ENCODE measurements around the gene CST9. TPM values are rescaled to one million over a fixed set of nuclear protein-coding genes. Genes with fewer than 3 reads are reported as not detected.

Gene CST9
- total and polyA plus RNA-seq, 2 of the 13 experiments (the other 11 are each of a cell fraction or from before 2014, with no cell fraction given) = 0.07 TPM; not detected in 1

GRCh38 chr20:23629542-23630391 is 24.1 kb upstream of the CST9 start (continued):
- TF ChIP-seq REST (IDR thresholded peaks at IDR 0.05; ENCODE audit: borderline replicate concordance in 1 of 2, low read depth in 1 of 2, low read length in 2 of 2) = no peak
- no peak for TF ChIP-seq ZNF343 (CRISPR knock-in tag; IDR thresholded peaks at IDR 0.05)
- no peak for TF ChIP-seq ZNF816 (CRISPR knock-in tag; IDR thresholded peaks at IDR 0.05; ENCODE audit: borderline replicate concordance)
- no peak for TF ChIP-seq KDM5A (IDR thresholded peaks at IDR 0.05; ENCODE audit: borderline replicate concordance, low read length)
- no peak for TF ChIP-seq ZNF253 (CRISPR knock-in tag; IDR thresholded peaks at IDR 0.05; ENCODE audit: borderline replicate concordance)
- TF ChIP-seq ZNF235 (CRISPR knock-in tag; IDR thresholded peaks at IDR 0.05; ENCODE audit: borderline replicate concordance) = no peak
- no peak; the same call in 1 of the 2 replicates for TF ChIP-seq ZNF788 (CRISPR knock-in tag; IDR thresholded peaks at IDR 0.05; ENCODE audit: borderline replicate concordance)
- no peak; the same call in 1 of the 2 replicates for TF ChIP-seq ZFY (CRISPR knock-in tag; IDR thresholded peaks at IDR 0.05)
- peak; percentile 32; the same call in 1 of the 2 replicates for TF ChIP-seq SOX13 (IDR thresholded peaks at IDR 0.05)
- peak in 1 of 2 experiments; percentile 52; a peak in 1 of 4 replicates for TF ChIP-seq SOX13 (CRISPR knock-in tag; conservative IDR thresholded peaks at IDR 0.05 in 1 of 2, IDR thresholded peaks at IDR 0.05 in 1 of 2)
- TF ChIP-seq NR3C1 (CRISPR knock-in tag; IDR thresholded peaks at IDR 0.05) = no peak
- peak; percentile 27; the same call in 1 of the 2 replicates for TF ChIP-seq ZNF274 (CRISPR knock-in tag; IDR thresholded peaks at IDR 0.05)
- TF ChIP-seq SRSF4 (IDR thresholded peaks at IDR 0.05; ENCODE audit: low read depth, low read length, poor library complexity, severe bottlenecking) = no peak
- TF ChIP-seq U2AF2 (IDR thresholded peaks at IDR 0.05; ENCODE audit: low read depth, low read length) = no peak
- no peak for TF ChIP-seq ATM (IDR thresholded peaks at IDR 0.05; ENCODE audit: borderline replicate concordance)
- no peak for TF ChIP-seq ZFP90 (CRISPR knock-in tag; IDR thresholded peaks at IDR 0.05; ENCODE audit: borderline replicate concordance)
- TF ChIP-seq, protein P1, sequence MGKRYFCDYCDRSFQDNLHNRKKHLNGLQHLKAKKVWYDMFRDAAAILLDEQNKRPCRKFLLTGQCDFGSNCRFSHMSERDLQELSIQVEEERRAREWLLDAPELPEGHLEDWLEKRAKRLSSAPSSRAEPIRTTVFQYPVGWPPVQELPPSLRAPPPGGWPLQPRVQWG (CRISPR knock-in tag; IDR thresholded peaks at IDR 0.05; ENCODE audit: borderline replicate concordance, low read depth) = no peak
- TF ChIP-seq PLSCR1 (CRISPR knock-in tag; IDR thresholded peaks at IDR 0.05; ENCODE audit: borderline replicate concordance) = no peak
- TF ChIP-seq, protein P2, sequence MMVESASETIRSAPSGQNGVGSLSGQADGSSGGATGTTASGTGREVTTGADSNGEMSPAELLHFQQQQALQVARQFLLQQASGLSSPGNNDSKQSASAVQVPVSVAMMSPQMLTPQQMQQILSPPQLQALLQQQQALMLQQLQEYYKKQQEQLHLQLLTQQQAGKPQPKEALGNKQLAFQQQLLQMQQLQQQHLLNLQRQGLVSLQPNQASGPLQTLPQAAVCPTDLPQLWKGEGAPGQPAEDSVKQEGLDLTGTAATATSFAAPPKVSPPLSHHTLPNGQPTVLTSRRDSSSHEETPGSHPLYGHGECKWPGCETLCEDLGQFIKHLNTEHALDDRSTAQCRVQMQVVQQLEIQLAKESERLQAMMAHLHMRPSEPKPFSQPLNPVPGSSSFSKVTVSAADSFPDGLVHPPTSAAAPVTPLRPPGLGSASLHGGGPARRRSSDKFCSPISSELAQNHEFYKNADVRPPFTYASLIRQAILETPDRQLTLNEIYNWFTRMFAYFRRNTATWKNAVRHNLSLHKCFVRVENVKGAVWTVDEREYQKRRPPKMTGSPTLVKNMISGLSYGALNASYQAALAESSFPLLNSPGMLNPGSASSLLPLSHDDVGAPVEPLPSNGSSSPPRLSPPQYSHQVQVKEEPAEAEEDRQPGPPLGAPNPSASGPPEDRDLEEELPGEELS (CRISPR knock-in tag; IDR thresholded peaks at IDR 0.05) = no peak
- no peak for TF ChIP-seq ZNF354B (CRISPR knock-in tag; IDR thresholded peaks at IDR 0.05)
- TF ChIP-seq ZNF883 (CRISPR knock-in tag; IDR thresholded peaks at IDR 0.05; ENCODE audit: not compliant biosample characterization) = no peak
- no peak for TF ChIP-seq JARID2 (CRISPR knock-in tag; IDR thresholded peaks at IDR 0.05; ENCODE audit: insufficient replicate concordance)

All from HepG2 (cell line).